Measurements from ENCODE around the gene PF4V1. TPM values are rescaled to one million over a fixed set of nuclear protein-coding genes. Genes with fewer than 3 reads are reported as not detected.

The PF4V1 gene
- total and polyA plus RNA-seq, 9 donors, result 0.27 to 0.40 (median 0.31) TPM; not detected in 6

DNA sequence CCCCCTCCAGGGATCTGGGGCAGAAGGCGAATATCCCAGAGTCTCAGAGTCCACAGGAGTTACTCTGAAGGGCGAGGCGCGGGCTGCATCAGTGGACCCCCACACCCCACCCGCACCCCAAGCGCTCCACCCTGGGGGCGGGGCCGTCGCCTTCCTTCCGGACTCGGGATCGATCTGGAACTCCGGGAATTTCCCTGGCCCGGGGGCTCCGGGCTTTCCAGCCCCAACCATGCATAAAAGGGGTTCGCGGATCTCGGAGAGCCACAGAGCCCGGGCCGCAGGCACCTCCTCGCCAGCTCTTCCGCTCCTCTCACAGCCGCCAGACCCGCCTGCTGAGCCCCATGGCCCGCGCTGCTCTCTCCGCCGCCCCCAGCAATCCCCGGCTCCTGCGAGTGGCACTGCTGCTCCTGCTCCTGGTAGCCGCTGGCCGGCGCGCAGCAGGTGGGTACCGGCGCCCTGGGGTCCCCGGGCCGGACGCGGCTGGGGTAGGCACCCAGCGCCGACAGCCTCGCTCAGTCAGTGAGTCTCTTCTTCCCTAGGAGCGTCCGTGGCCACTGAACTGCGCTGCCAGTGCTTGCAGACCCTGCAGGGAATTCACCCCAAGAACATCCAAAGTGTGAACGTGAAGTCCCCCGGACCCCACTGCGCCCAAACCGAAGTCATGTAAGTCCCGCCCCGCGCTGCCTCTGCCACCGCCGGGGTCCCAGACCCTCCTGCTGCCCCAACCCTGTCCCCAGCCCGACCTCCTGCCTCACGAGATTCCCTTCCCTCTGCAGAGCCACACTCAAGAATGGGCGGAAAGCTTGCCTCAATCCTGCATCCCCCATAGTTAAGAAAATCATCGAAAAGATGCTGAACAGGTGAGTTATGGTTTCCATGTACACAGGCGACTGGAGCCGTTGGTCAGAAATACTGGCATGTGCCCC is 16.3 kb downstream of the PF4V1 start, which contains the start of gene CXCL1:
Gene CXCL1 (plus strand): TSS at position 264 of the 926 bp plus-strand sequence. CDS start 78 bp downstream, at position 342.
- Histone ChIP-seq H3K4me3 (ENCODE audit: low read length) (peak within 1 kb of the TSS; percentile 55), H3K27ac (ENCODE audit: low read length) (no peak within 1 kb of the TSS), H3K4me1 (ENCODE audit: control insufficient read depth, insufficient read depth, low read length) (peaks cover 10% of the 10 kb centered on the region), H3K27me3 (ENCODE audit: control insufficient read depth, insufficient read depth, low read length) (peaks cover 21% of the 10 kb centered on the region), H3K36me3 (ENCODE audit: control insufficient read depth, insufficient read depth, low read length) (no peaks in the 10 kb centered on the region), H3K9me3 (replicated peaks; ENCODE audit: control insufficient read depth, low read depth, low read length) (no peaks in the 10 kb centered on the region)
- 0% methylated on average over 48 of the region's 61 CpGs for WGBS (ENCODE audit: insufficient coverage)
- DNase-seq, result peak; percentile 15

DNA sequence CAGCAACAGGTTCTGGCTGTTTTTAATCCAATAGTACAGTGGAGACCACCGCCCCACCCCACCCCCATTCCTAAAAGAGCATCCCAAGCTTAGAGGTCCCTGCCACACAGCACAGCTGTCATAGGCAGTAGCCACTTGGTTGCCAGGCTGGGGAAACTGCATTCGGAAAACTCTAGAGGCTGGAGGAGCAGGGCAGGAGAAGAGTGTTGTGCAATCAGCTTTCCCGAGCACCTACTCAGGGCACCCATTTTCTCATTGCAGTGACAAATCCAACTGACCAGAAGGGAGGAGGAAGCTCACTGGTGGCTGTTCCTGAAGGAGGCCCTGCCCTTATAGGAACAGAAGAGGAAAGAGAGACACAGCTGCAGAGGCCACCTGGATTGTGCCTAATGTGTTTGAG is 17.2 kb downstream of the PF4V1 start:
- no peak for DNase-seq
- Histone ChIP-seq H3K4me3 (ENCODE audit: low read length) (no peak overlapping the region), H3K27ac (ENCODE audit: low read length) (no peak overlapping the region), H3K27me3 (ENCODE audit: control insufficient read depth, insufficient read depth, low read length) (peaks cover 21% of the 10 kb centered on the region), H3K36me3 (ENCODE audit: control insufficient read depth, insufficient read depth, low read length) (no peaks in the 10 kb centered on the region), H3K4me1 (ENCODE audit: control insufficient read depth, insufficient read depth, low read length) (peaks cover 10% of the 10 kb centered on the region), H3K9me3 (replicated peaks; ENCODE audit: control insufficient read depth, low read depth, low read length) (no peaks in the 10 kb centered on the region)
- WGBS (ENCODE audit: insufficient coverage), result no CpG with 5 or more reads among the region's 3 CpGs

- H3K27ac ChIP-seq (ENCODE audit: low read length), result no peak overlapping the region
- peaks cover 21% of the 10 kb centered on the region for H3K27me3 ChIP-seq (ENCODE audit: control insufficient read depth, insufficient read depth, low read length)
- H3K4me1 ChIP-seq (ENCODE audit: control insufficient read depth, insufficient read depth, low read length), result peaks cover 10% of the 10 kb centered on the region
- no peak for DNase-seq
- no peaks in the 10 kb centered on the region for H3K9me3 ChIP-seq (replicated peaks; ENCODE audit: control insufficient read depth, low read depth, low read length)
- no peak overlapping the region for H3K4me3 ChIP-seq (ENCODE audit: low read length)
- no CpG with 5 or more reads among the region's 1 CpG for WGBS (ENCODE audit: insufficient coverage)
- H3K36me3 ChIP-seq (ENCODE audit: control insufficient read depth, insufficient read depth, low read length), result no peaks in the 10 kb centered on the region
Measured at GRCh38 chr4:73870768-73871167, 17.7 kb downstream of the PF4V1 start.

DNA sequence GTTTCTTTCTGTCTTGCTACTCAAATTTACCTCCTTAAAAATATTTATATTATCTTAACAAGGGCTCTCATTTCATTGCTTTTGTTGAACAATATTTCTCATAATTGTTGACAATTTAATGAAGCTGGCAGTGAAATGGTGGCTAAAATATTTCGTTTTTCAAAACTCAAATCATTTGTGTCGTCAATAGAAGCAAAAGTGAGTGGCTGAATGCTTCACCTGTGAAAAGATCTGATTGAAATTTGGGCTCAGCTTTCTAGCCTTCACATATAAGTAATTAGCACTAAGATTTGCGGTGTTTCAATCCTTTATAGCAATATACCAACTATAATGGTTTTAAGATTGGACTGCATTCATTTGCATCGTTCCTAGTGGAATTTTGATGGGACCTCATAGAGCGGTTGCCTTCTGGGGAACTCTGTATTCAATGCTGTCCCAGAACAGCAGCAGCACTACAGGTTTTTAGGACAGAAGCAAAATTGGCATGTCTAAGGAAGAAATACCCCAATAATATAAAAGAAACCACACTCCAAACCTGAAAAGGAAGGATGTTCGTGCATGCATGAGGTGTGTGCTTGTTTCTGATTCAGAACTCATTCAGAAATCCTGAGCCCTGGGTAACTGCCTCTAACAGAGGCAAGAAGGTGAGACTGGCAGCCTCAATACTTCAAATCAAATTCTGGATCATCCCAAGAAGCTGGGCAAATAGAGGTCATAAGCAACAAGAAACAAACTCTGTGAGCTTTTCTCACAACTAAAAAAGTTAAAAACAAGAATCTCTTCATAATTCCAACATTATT is 18.6 kb downstream of the PF4V1 start:
- Histone ChIP-seq H3K27me3 (ENCODE audit: control insufficient read depth, insufficient read depth, low read length) (peaks cover 21% of the 10 kb centered on the region), H3K4me1 (ENCODE audit: control insufficient read depth, insufficient read depth, low read length) (peaks cover 10% of the 10 kb centered on the region), H3K27ac (ENCODE audit: low read length) (no peak overlapping the region), H3K4me3 (ENCODE audit: low read length) (no peak overlapping the region), H3K36me3 (ENCODE audit: control insufficient read depth, insufficient read depth, low read length) (no peaks in the 10 kb centered on the region), H3K9me3 (replicated peaks; ENCODE audit: control insufficient read depth, low read depth, low read length) (no peaks in the 10 kb centered on the region)
- 100% methylated on average over 1 of the region's 6 CpGs for WGBS (ENCODE audit: insufficient coverage)
- DNase-seq, result no peak

GRCh38 chr4:73872316-73873108 is 19.4 kb downstream of the PF4V1 start:
- Histone ChIP-seq H3K36me3 (ENCODE audit: control insufficient read depth, insufficient read depth, low read length) (no peaks in the 10 kb centered on the region), H3K27me3 (ENCODE audit: control insufficient read depth, insufficient read depth, low read length) (peaks cover 21% of the 10 kb centered on the region), H3K27ac (ENCODE audit: low read length) (peak overlapping the region; percentile 29), H3K4me3 (ENCODE audit: low read length) (no peak overlapping the region), H3K9me3 (replicated peaks; ENCODE audit: control insufficient read depth, low read depth, low read length) (no peaks in the 10 kb centered on the region), H3K4me1 (ENCODE audit: control insufficient read depth, insufficient read depth, low read length) (peaks cover 10% of the 10 kb centered on the region)
- peak; percentile 43 for DNase-seq
- WGBS (ENCODE audit: insufficient coverage), result no CpG with 5 or more reads among the region's 2 CpGs

GRCh38 chr4:73874386-73874785 is 21.3 kb downstream of the PF4V1 start:
- DNase-seq, result no peak
- Histone ChIP-seq H3K36me3 (ENCODE audit: control insufficient read depth, insufficient read depth, low read length) (no peaks in the 10 kb centered on the region), H3K4me1 (ENCODE audit: control insufficient read depth, insufficient read depth, low read length) (peaks cover 4% of the 10 kb centered on the region), H3K4me3 (ENCODE audit: low read length) (no peak overlapping the region), H3K9me3 (replicated peaks; ENCODE audit: control insufficient read depth, low read depth, low read length) (no peaks in the 10 kb centered on the region), H3K27me3 (ENCODE audit: control insufficient read depth, insufficient read depth, low read length) (peaks cover 11% of the 10 kb centered on the region), H3K27ac (ENCODE audit: low read length) (no peak overlapping the region)
- WGBS (ENCODE audit: insufficient coverage), result 82% methylated on average over 2 of the region's 2 CpGs

DNA sequence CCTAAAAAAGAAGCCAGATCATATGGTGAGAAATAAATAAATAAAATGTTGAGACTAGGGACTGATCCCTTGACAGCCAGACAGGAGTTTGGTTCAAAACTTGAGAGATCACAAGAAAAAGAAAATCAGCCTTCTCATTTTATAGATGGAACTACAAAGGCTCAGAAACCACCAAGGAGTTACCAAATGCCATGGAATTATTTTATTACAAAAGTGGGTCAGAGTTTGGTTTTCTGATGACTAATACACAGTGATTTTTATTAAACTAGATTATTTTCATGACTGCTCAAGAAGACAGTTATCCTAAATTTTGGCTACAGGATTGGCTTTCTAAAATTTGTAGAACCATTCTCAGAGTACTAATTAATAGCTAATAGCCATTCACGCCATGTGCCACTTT is 22.3 kb downstream of the PF4V1 start:
- H3K27ac ChIP-seq (ENCODE audit: low read length), result no peak overlapping the region
- H3K36me3 ChIP-seq (ENCODE audit: control insufficient read depth, insufficient read depth, low read length), result no peaks in the 10 kb centered on the region
- DNase-seq, result no peak
- WGBS (ENCODE audit: insufficient coverage), result no CpG with 5 or more reads among the region's 1 CpG
- no peaks in the 10 kb centered on the region for H3K9me3 ChIP-seq (replicated peaks; ENCODE audit: control insufficient read depth, low read depth, low read length)
- no peaks in the 10 kb centered on the region for H3K4me1 ChIP-seq (ENCODE audit: control insufficient read depth, insufficient read depth, low read length)
- H3K4me3 ChIP-seq (ENCODE audit: low read length), result no peak overlapping the region
- H3K27me3 ChIP-seq (ENCODE audit: control insufficient read depth, insufficient read depth, low read length), result peaks cover under 1% of the 10 kb centered on the region

- Histone ChIP-seq H3K27ac (ENCODE audit: low read length) (no peak overlapping the region), H3K36me3 (ENCODE audit: control insufficient read depth, insufficient read depth, low read length) (no peaks in the 10 kb centered on the region), H3K4me3 (ENCODE audit: low read length) (no peak overlapping the region), H3K27me3 (ENCODE audit: control insufficient read depth, insufficient read depth, low read length) (no peaks in the 10 kb centered on the region), H3K4me1 (ENCODE audit: control insufficient read depth, insufficient read depth, low read length) (no peaks in the 10 kb centered on the region), H3K9me3 (replicated peaks; ENCODE audit: control insufficient read depth, low read depth, low read length) (no peaks in the 10 kb centered on the region)
- WGBS (ENCODE audit: insufficient coverage), result no CpG with 5 or more reads among the region's 1 CpG
- no peak for DNase-seq
Measured at GRCh38 chr4:73883306-73883705, 30.2 kb downstream of the PF4V1 start.

DNA sequence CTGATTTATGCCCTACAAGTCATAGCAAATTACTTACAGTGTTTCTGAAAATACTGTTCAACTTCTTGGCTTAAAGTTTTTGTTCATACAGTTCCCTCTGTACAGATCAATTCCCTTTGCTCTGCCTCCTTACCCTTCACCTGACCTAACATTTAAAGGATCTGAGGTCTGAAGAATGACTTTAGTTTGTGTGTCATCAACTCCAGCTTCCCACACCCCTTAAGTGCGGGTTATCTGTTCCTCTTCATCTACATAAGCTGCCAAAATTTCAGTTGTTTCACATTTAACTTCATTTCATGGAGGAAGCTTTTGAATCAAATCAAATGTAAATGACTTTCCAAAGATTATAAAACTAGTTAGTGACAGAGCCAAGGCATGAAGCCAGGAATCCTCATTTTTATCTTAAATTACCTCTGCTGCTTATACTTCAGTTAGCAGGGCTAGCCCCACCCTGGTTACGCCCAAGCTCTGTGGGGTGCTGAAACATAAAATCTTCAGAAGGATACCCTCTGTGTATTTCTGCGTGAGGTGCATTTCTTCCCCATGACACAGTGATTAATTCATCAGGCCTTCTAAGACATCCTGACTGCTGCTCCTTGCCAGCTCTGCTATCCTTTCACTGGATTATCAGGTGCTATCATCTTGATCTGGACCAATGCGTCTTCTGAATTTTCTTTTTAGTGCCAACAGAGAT is 32.6 kb downstream of the PF4V1 start:
- Histone ChIP-seq H3K4me1 (ENCODE audit: control insufficient read depth, insufficient read depth, low read length) (no peaks in the 10 kb centered on the region), H3K9me3 (replicated peaks; ENCODE audit: control insufficient read depth, low read depth, low read length) (no peaks in the 10 kb centered on the region), H3K27me3 (ENCODE audit: control insufficient read depth, insufficient read depth, low read length) (no peaks in the 10 kb centered on the region), H3K36me3 (ENCODE audit: control insufficient read depth, insufficient read depth, low read length) (no peaks in the 10 kb centered on the region), H3K4me3 (ENCODE audit: low read length) (no peak overlapping the region), H3K27ac (ENCODE audit: low read length) (no peak overlapping the region)
- 83% methylated on average over 1 of the region's 4 CpGs for WGBS (ENCODE audit: insufficient coverage)
- no peak for DNase-seq

All from muscle of leg (tissue), 11 donors.